ENCODE results near the gene LRP10.
A peak's percentile ranks its signal among the peaks of the same experiment; 100 is the strongest.

The LRP10 gene

DNA sequence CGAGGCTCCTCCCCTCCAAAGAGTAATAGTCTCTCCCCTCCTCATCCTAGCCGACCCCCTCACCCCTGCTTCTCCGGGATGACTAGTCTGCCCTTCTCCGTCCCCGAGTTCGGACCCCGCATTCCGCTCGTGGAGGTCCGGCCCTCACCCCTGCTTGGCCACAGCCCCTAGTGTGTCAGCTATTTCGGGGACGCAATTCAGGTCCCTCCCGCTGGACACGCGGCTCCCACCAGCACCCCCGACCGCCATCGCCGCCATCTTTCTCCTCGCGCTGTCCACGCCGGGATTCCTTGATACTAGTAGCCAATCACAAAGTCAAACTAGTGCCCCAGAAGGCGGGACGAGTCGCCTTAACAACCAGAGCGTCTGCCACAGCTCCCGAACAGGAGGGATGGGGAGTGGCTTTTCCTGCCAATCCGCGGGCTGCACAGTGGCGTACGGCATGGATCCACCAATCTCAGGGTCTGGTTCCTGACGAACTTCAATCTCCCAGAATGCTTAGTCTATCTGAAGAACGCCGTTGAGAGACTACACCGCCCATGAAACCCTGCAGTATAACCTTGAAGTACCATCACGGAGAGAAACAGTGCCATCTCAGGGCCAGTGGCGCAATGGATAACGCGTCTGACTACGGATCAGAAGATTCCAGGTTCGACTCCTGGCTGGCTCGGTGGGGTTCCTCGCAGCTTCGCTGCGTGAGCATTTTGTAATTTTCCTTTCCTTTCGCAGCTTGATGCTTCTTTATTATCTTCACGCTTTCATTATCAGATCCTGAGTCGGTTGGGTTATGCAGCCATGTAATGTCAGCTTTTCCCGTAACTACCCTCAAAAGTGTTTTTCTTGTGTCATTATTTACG, 57.8 kb downstream of the LRP10 start, which contains the start of gene PRMT5:
TSS of gene PRMT5 (minus strand) at position 273 of the 857 bp plus-strand sequence. CDS start at position 258, 15 bp downstream.
- Histone ChIP-seq H3K36me3 (ENCODE audit: control insufficient read depth, insufficient read depth, low read length) (peaks cover 18% of the 10 kb centered on the region), H3K27ac (ENCODE audit: insufficient read depth, low read depth, low read length, poor library complexity, severe bottlenecking) (peak within 1 kb of the TSS; percentile 75), H3K27me3 (ENCODE audit: control insufficient read depth, insufficient read depth, low read length, poor library complexity, severe bottlenecking) (no peaks in the 10 kb centered on the region), H3K9me3 (ENCODE audit: control insufficient read depth, low read length) (no peaks in the 10 kb centered on the region), H3K4me1 (ENCODE audit: control insufficient read depth, insufficient read depth, low read length) (peaks cover 4% of the 10 kb centered on the region), H3K4me3 (ENCODE audit: insufficient read depth, low read depth, low read length) (peak within 1 kb of the TSS; percentile 86)
- 1 to 2% methylated on average over 50 to 51 of the region's 51 CpGs for WGBS, 2 experiments

DNA sequence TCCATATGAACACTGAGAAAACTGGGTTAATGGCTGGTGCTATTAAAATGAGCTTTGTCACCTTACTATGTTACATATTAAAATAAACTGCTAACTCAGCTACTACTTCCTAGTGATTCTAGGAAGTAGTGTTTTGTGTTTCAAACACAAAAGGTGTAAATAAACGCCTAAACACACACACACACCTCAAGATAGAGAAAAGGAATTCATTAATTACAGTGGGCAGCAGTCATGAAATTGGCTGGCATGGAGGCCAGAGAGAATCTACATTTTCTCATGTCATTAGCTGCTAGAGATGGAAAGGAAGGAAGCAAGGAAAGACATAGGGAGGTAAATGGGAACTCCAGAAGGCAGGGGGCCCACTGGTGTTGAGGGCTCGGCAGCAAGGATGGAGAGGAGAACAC, 58.4 kb downstream of the LRP10 start:
- WGBS, 2 experiments: 14 to 33% methylated on average over 1 to 2 of the region's 2 CpGs
- Histone ChIP-seq H3K4me1 (ENCODE audit: control insufficient read depth, insufficient read depth, low read length) (peaks cover 4% of the 10 kb centered on the region), H3K4me3 (ENCODE audit: insufficient read depth, low read depth, low read length) (peak overlapping the region; percentile 86), H3K36me3 (ENCODE audit: control insufficient read depth, insufficient read depth, low read length) (peaks cover 12% of the 10 kb centered on the region), H3K27ac (ENCODE audit: insufficient read depth, low read depth, low read length, poor library complexity, severe bottlenecking) (peak overlapping the region; percentile 75), H3K27me3 (ENCODE audit: control insufficient read depth, insufficient read depth, low read length, poor library complexity, severe bottlenecking) (no peaks in the 10 kb centered on the region), H3K9me3 (ENCODE audit: control insufficient read depth, low read length) (no peaks in the 10 kb centered on the region)
